Panc1 (cell line): Measurements from ENCODE around the gene USP10.

Experiments
- POLR2AphosphoS5 ChIP-seq: IDR thresholded peaks from 2 replicates; pipeline ENCODE4 v1.6.1; 2012; ENCODE audit warnings: mild to moderate bottlenecking, low read depth, low read length, moderate library complexity
- SIN3A ChIP-seq: IDR thresholded peaks from 2 replicates; pipeline ENCODE4 v1.6.1; 2012; ENCODE audit warnings: low read depth, mild to moderate bottlenecking, low read length, moderate library complexity, borderline replicate concordance; ENCODE audit not compliant: insufficient read depth
- TCF7L2 ChIP-seq: IDR thresholded peaks from 2 replicates; pipeline ENCODE4 v1.6.1; 2011; ENCODE audit warnings: mild to moderate bottlenecking, low read depth, low read length, inconsistent platforms
- TF ChIP-seq, protein P1 (sequence below): fragments of 450-650 bp; IDR thresholded peaks from 2 replicates; pipeline ENCODE4 v1.5.1; 2017; ENCODE audit warnings: mild to moderate bottlenecking
- TF ChIP-seq, protein P2 (sequence below), 2 experiments: IDR thresholded peaks; 2 replicates each; pipeline ENCODE4 v1.6.1; 2011 to 2012; ENCODE audit warnings: low read depth in 2 of 2, control low read depth in 1 of 2, low read length in 1 of 2, mild to moderate bottlenecking in 1 of 2, moderate library complexity in 1 of 2; ENCODE audit not compliant: insufficient read depth in 1 of 2

DNA sequence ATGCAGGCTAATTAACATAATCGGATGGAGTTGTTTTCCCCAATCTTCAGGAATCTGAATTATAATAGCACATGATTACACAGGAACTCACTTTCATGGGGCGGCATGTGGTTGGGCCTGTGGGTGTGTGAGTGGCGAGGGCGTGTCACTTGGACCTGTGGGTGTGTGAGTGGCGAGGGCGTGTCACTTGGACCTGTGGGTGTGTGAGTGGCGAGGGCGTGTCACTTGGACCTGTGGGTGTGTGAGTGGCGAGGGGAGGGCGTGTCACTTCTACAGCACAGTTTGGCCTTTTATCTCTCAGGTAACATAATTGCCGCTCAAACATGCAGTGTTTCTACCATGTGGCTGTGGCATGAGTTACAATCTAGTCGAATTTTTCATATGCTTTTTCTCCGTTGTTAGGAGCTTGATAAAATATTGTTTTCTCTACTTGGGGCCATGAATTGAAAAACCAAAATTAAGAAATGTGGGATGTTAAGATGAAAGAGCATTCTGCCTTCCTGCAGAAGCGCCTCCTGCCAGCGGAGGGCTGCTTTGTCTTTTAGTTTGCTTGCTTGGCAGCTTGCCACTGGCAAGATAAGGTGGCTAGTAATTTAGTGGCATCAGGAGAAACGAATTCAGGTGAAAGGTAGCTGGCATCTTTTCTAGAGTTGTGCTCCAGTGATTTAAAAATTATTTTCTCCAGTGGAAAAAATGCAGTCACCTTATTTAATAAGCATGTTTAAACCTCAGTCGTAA, 36.2 kb downstream of the USP10 start:
- TF ChIP-seq, protein P1, sequence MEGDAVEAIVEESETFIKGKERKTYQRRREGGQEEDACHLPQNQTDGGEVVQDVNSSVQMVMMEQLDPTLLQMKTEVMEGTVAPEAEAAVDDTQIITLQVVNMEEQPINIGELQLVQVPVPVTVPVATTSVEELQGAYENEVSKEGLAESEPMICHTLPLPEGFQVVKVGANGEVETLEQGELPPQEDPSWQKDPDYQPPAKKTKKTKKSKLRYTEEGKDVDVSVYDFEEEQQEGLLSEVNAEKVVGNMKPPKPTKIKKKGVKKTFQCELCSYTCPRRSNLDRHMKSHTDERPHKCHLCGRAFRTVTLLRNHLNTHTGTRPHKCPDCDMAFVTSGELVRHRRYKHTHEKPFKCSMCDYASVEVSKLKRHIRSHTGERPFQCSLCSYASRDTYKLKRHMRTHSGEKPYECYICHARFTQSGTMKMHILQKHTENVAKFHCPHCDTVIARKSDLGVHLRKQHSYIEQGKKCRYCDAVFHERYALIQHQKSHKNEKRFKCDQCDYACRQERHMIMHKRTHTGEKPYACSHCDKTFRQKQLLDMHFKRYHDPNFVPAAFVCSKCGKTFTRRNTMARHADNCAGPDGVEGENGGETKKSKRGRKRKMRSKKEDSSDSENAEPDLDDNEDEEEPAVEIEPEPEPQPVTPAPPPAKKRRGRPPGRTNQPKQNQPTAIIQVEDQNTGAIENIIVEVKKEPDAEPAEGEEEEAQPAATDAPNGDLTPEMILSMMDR: peak; percentile 17; the same call in 1 of the 2 replicates
- TF ChIP-seq POLR2AphosphoS5 (no peak), TCF7L2 (no peak), SIN3A (no peak)
- TF ChIP-seq, protein P2, sequence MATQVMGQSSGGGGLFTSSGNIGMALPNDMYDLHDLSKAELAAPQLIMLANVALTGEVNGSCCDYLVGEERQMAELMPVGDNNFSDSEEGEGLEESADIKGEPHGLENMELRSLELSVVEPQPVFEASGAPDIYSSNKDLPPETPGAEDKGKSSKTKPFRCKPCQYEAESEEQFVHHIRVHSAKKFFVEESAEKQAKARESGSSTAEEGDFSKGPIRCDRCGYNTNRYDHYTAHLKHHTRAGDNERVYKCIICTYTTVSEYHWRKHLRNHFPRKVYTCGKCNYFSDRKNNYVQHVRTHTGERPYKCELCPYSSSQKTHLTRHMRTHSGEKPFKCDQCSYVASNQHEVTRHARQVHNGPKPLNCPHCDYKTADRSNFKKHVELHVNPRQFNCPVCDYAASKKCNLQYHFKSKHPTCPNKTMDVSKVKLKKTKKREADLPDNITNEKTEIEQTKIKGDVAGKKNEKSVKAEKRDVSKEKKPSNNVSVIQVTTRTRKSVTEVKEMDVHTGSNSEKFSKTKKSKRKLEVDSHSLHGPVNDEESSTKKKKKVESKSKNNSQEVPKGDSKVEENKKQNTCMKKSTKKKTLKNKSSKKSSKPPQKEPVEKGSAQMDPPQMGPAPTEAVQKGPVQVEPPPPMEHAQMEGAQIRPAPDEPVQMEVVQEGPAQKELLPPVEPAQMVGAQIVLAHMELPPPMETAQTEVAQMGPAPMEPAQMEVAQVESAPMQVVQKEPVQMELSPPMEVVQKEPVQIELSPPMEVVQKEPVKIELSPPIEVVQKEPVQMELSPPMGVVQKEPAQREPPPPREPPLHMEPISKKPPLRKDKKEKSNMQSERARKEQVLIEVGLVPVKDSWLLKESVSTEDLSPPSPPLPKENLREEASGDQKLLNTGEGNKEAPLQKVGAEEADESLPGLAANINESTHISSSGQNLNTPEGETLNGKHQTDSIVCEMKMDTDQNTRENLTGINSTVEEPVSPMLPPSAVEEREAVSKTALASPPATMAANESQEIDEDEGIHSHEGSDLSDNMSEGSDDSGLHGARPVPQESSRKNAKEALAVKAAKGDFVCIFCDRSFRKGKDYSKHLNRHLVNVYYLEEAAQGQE (IDR thresholded peaks at IDR 0.05; ENCODE audit: insufficient read depth in 1 of 2, low read depth in 2 of 2, low read length in 1 of 2): no peak
